CD4-positive, CD25-positive, alpha-beta regulatory T cell (primary cell): ENCODE measurements around the gene CHRNE. TPM values are rescaled to one million over a fixed set of nuclear protein-coding genes. Genes with fewer than 3 reads are reported as not detected.
A peak's percentile ranks its signal among the peaks of the same experiment; 100 is the strongest.

ENCODE experiments used
- ATAC-seq, 2 donors: fragments of 150-1000 bp; cut with Tn5 transposase; one replicate each; pipeline ENCODE4 v1.10.0; 2021; ENCODE audit warnings: low read depth in 2 of 2, moderate number of reproducible peaks in 2 of 2, moderate library complexity in 1 of 2
- DNase-seq, 3 donors: peaks; one replicate each; pipeline versions ENCODE4 v3.0.0 to v3.0.0-alpha.2; 2012 to 2022; ENCODE audit warnings: mixed read lengths in 1 of 3
- H3K27ac ChIP-seq: one replicate; pipeline ENCODE4 v1.7.0; 2013; ENCODE audit warnings: mild to moderate bottlenecking, low read length; ENCODE audit not compliant: insufficient read depth, poor library complexity, severe bottlenecking
- H3K27me3 ChIP-seq: one replicate; pipeline ENCODE4 v1.7.0; 2013; ENCODE audit warnings: low read length; ENCODE audit not compliant: control insufficient read depth, insufficient read depth
- H3K36me3 ChIP-seq: one replicate; pipeline ENCODE4 v1.7.0; 2013; ENCODE audit warnings: mild to moderate bottlenecking, low read length, moderate library complexity; ENCODE audit not compliant: control insufficient read depth, insufficient read depth
- H3K4me1 ChIP-seq: 2 replicates; pipeline ENCODE4 v1.7.0; 2013; ENCODE audit warnings: mild to moderate bottlenecking, low read length; ENCODE audit not compliant: insufficient read depth, control insufficient read depth, poor library complexity, severe bottlenecking
- H3K4me3 ChIP-seq: one replicate; pipeline ENCODE4 v1.7.0; 2013; ENCODE audit warnings: low read depth, mild to moderate bottlenecking, low read length, moderate library complexity
- H3K9me3 ChIP-seq, 2 experiments: 1 replicate in 1 of 2; 2 replicates in 1 of 2; pipeline ENCODE4 v1.7.0; 2013; ENCODE audit warnings: low read length in 2 of 2, mild to moderate bottlenecking in 1 of 2, moderate library complexity in 1 of 2; ENCODE audit not compliant: control insufficient read depth in 2 of 2
- H3K27ac Mint-ChIP-seq, 3 donors: one replicate each; pipeline ENCODE4 v1.8.0; 2020 to 2022; ENCODE audit warnings: mild to moderate bottlenecking in 3 of 3, mixed read lengths in 3 of 3, moderate library complexity in 2 of 3
- H3K27me3 Mint-ChIP-seq: one replicate; pipeline ENCODE4 v1.8.0; 2022; ENCODE audit warnings: mild to moderate bottlenecking, mixed read lengths
- H3K36me3 Mint-ChIP-seq: one replicate; pipeline ENCODE4 v1.8.0; 2020; ENCODE audit warnings: mixed read lengths
- H3K4me1 Mint-ChIP-seq, 4 donors: one replicate each; pipeline ENCODE4 v1.8.0; 2020 to 2022; ENCODE audit warnings: mixed read lengths in 4 of 4, mild to moderate bottlenecking in 1 of 4
- H3K4me3 Mint-ChIP-seq, 4 donors: one replicate each; pipeline ENCODE4 v1.8.0; 2020 to 2022; ENCODE audit warnings: mild to moderate bottlenecking in 4 of 4, mixed read lengths in 4 of 4, moderate library complexity in 3 of 4
- H3K9me3 Mint-ChIP-seq, 7 donors: one replicate each; pipeline ENCODE4 v1.8.0; 2020 to 2022; ENCODE audit warnings: mixed read lengths in 7 of 7, mild to moderate bottlenecking in 3 of 7, moderate library complexity in 2 of 7
- polyA plus RNA-seq, 4 donors: library from polyadenylated mRNA; unstranded; fragments of 300-500 nt; fragmentation: Illumina TruSeq; gene quantifications; one replicate each; pipeline ENCODE4 v1.2.3, GENCODE V29; 2021
- total RNA-seq: library from RNA; stranded (reverse); gene quantifications from one replicate; pipeline ENCODE4 v1.2.3, GENCODE V29; 2022

CHRNE gene
- total and polyA plus RNA-seq, 5 donors from 2014 or later, result 0.15 to 3.8 (median 0.25) TPM; not detected in 2

DNA sequence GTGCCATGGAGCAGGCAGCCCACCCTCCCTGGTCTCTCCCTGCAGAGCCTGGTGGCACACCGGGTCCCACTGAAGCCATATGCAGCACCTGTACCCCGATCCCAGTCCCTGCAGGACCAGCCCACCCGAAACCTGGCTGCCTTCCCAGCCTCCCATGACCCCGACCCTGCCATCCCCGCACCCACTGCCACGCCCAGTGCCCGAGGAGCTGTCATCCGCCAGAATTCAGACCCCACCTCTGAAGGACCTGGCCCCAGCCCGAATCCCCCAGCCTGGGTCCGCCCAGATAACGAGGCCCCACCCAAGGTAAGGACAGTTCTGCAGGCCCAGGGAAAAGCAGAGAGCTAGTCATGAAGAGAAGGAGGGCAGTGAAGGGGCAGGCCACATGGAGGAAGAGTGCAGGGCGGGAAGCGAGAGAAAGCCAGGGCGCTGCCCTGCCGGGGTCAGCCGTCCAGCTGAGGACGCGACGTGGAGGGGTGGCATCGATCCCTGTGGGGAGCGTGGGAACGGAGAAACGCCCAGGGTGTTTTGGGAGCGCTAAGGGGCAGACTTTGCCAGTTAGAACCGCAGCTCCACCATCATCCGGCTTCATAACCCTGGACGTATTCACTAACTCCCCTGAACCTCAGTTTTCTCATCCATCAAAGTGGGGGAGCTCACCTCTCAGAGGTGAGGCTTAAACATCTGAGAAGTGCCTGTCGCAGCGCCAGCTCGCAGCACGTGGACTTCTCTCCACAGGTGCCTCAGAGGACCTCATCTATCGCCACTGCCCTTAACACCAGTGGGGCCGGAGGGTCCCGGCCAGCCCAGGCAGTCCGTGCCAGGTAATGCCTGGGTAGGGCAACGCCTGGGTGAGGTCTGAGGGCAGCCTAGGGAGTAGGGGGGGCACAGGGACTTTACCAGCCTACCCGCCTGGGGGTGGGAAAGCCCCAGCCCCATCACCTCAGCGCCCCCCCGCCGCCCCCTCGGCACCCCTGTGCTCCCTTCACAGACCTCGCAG is 11.2 kb downstream of the CHRNE start:
- Histone ChIP-seq H3K4me1 (no peaks in the 10 kb centered on the region), H3K36me3 (peaks cover 61% of the 10 kb centered on the region), H3K4me3 (no peak overlapping the region), H3K27me3 (no peaks in the 10 kb centered on the region), H3K27ac (no peak overlapping the region), H3K9me3 (no peaks in the 10 kb centered on the region)
- ATAC-seq (no peak), DNase-seq (no peak)
- H3K36me3 Mint-ChIP-seq, result peaks cover 24% of the 10 kb centered on the region
- no peak overlapping the region for H3K27ac Mint-ChIP-seq
- no peaks in the 10 kb centered on the region for H3K27me3 Mint-ChIP-seq
- no peak overlapping the region for H3K4me3 Mint-ChIP-seq
- H3K9me3 Mint-ChIP-seq, result no peaks in the 10 kb centered on the region
- H3K4me1 Mint-ChIP-seq, result peaks cover 0 to 4% (median 1%) of the 10 kb centered on the region in 4 donors

GRCh38 chr17:4887581-4887980 is 15.3 kb downstream of the CHRNE start:
- Mint-ChIP-seq H3K4me3 (no peak overlapping the region), H3K27ac (no peak overlapping the region), H3K9me3 (no peaks in the 10 kb centered on the region), H3K4me1 (peaks cover 0 to 4% (median 1%) of the 10 kb centered on the region in 4 donors), H3K36me3 (peaks cover 25% of the 10 kb centered on the region), H3K27me3 (no peaks in the 10 kb centered on the region)
- H3K27ac ChIP-seq, result no peak overlapping the region
- ATAC-seq, result no peak
- no peaks in the 10 kb centered on the region for H3K9me3 ChIP-seq
- H3K27me3 ChIP-seq, result no peaks in the 10 kb centered on the region
- no peak for DNase-seq
- H3K4me1 ChIP-seq, result no peaks in the 10 kb centered on the region
- H3K36me3 ChIP-seq, result peaks cover 59% of the 10 kb centered on the region
- no peak overlapping the region for H3K4me3 ChIP-seq

- no peak for ATAC-seq
- H3K27ac Mint-ChIP-seq, result no peak overlapping the region
- peaks cover 0 to 5% (median 2%) of the 10 kb centered on the region in 4 donors for H3K4me1 Mint-ChIP-seq
- no peaks in the 10 kb centered on the region for H3K27me3 Mint-ChIP-seq
- Histone ChIP-seq H3K4me3 (no peak overlapping the region), H3K27me3 (no peaks in the 10 kb centered on the region), H3K27ac (no peak overlapping the region), H3K9me3 (no peaks in the 10 kb centered on the region), H3K4me1 (no peaks in the 10 kb centered on the region), H3K36me3 (peaks cover 59% of the 10 kb centered on the region)
- H3K9me3 Mint-ChIP-seq, result no peaks in the 10 kb centered on the region
- no peak overlapping the region for H3K4me3 Mint-ChIP-seq
- peaks cover 25% of the 10 kb centered on the region for H3K36me3 Mint-ChIP-seq
- no peak for DNase-seq
Measured at GRCh38 chr17:4886830-4887229, 16.1 kb downstream of the CHRNE start.

DNA sequence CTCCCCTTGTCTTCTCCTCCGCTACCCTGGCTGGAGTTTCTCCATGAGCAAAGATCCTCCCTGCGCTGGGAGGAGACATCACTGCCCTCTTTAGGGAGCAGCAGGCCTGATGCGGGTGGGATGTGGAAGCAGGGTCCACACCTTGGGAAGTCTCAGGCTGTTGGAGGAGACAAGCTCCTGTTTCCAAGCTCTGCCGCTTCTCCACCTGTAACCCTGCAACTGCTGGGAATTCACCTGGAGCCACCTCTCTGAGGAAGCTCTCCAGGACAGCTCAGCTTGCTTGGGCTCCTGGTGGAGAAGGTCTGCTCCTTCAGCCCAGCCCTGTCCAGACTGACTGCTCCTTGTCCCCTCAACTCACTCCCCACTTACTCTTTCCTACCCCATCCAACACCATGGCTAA is 18.4 kb downstream of the CHRNE start:
- Mint-ChIP-seq H3K27ac (no peak overlapping the region), H3K27me3 (no peaks in the 10 kb centered on the region), H3K36me3 (peaks cover 25% of the 10 kb centered on the region), H3K4me3 (no peak overlapping the region), H3K9me3 (no peaks in the 10 kb centered on the region), H3K4me1 (peaks cover 0 to 6% (median 4%) of the 10 kb centered on the region in 4 donors)
- no peak for DNase-seq
- no peak for ATAC-seq
- Histone ChIP-seq H3K4me3 (no peak overlapping the region), H3K36me3 (peaks cover 45% of the 10 kb centered on the region), H3K27ac (no peak overlapping the region), H3K9me3 (no peaks in the 10 kb centered on the region), H3K4me1 (no peaks in the 10 kb centered on the region), H3K27me3 (no peaks in the 10 kb centered on the region)

- no peaks in the 10 kb centered on the region for H3K9me3 ChIP-seq
- no peaks in the 10 kb centered on the region for H3K27me3 ChIP-seq
- H3K27me3 Mint-ChIP-seq, result no peaks in the 10 kb centered on the region
- no peaks in the 10 kb centered on the region for H3K9me3 Mint-ChIP-seq
- H3K4me1 Mint-ChIP-seq, result peaks cover 0 to 5% (median 2%) of the 10 kb centered on the region in 4 donors
- H3K27ac Mint-ChIP-seq, result peak overlapping the region in 1 of 3 donors; percentile 55
- peaks cover 49% of the 10 kb centered on the region for H3K36me3 ChIP-seq
- DNase-seq, result peak; percentile 36 to 70 (median 64)
- no peaks in the 10 kb centered on the region for H3K4me1 ChIP-seq
- no peak overlapping the region for H3K4me3 ChIP-seq
- ATAC-seq, result peak; percentile 71 to 80
- no peak overlapping the region for H3K27ac ChIP-seq
- H3K36me3 Mint-ChIP-seq, result peaks cover 14% of the 10 kb centered on the region
- H3K4me3 Mint-ChIP-seq, result no peak overlapping the region
Measured at GRCh38 chr17:4881761-4882555, 20.9 kb downstream of the CHRNE start.

- Mint-ChIP-seq H3K36me3 (peaks cover 6% of the 10 kb centered on the region), H3K27me3 (no peaks in the 10 kb centered on the region), H3K27ac (no peak overlapping the region), H3K4me3 (no peak overlapping the region), H3K4me1 (peaks cover 0 to 9% (median 2%) of the 10 kb centered on the region in 4 donors), H3K9me3 (no peaks in the 10 kb centered on the region)
- Histone ChIP-seq H3K36me3 (peaks cover 40% of the 10 kb centered on the region), H3K4me3 (no peak overlapping the region), H3K27me3 (no peaks in the 10 kb centered on the region), H3K27ac (no peak overlapping the region), H3K4me1 (no peaks in the 10 kb centered on the region), H3K9me3 (no peaks in the 10 kb centered on the region)
- DNase-seq (no peak), ATAC-seq (no peak)
Measured at GRCh38 chr17:4880857-4881256, 22.0 kb downstream of the CHRNE start.

DNA sequence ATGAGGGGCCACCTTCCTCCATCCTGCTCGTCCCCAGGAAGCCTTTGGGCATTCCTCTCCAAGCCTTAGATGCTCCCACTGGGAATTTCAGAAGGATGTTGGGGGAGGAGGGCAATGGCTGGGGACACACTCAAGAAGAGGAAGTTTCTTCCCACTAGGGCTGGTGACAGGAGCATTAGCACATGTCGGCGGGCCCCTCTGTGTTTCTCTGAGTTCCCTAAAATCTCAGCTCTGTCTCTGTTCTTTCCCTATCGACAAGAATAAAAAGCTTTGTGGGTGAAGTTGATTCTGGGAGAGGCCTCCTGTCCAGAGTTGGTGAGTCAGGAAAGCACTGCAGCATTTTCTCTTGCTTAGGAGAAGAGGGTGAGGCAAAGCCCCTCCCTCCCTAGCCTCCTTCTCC is 23.3 kb downstream of the CHRNE start:
- H3K36me3 Mint-ChIP-seq, result no peaks in the 10 kb centered on the region
- no peaks in the 10 kb centered on the region for H3K27me3 Mint-ChIP-seq
- no peak overlapping the region for H3K27ac ChIP-seq
- no peak overlapping the region for H3K27ac Mint-ChIP-seq
- no peak for DNase-seq
- no peaks in the 10 kb centered on the region for H3K9me3 Mint-ChIP-seq
- no peaks in the 10 kb centered on the region for H3K27me3 ChIP-seq
- H3K4me1 ChIP-seq, result no peaks in the 10 kb centered on the region
- ATAC-seq, result no peak
- peaks cover 27% of the 10 kb centered on the region for H3K36me3 ChIP-seq
- no peaks in the 10 kb centered on the region for H3K9me3 ChIP-seq
- H3K4me3 Mint-ChIP-seq, result no peak overlapping the region
- no peak overlapping the region for H3K4me3 ChIP-seq
- H3K4me1 Mint-ChIP-seq, result peaks cover 0 to 9% (median 2%) of the 10 kb centered on the region in 4 donors
